ENCODE measurements around the gene SYNE2.
"Not testable (repeated sequence)": the region's sequence is repeated elsewhere in the genome, so short reads cannot be mapped to it uniquely, and the experiment has no call there.

Gene SYNE2

GRCh38 chr14:64147126-64147790 is 294.5 kb downstream of the SYNE2 start:
- H3K4me3 ChIP-seq: no peak overlapping the region
- H3K27me3 ChIP-seq: no peaks in the 10 kb centered on the region
- H3K4me1 ChIP-seq: no peaks in the 10 kb centered on the region
- H3K9ac ChIP-seq: no peak overlapping the region
- TF ChIP-seq Cebpa-rat (IDR thresholded peaks at IDR 0.05): no peak
- H4K20me1 ChIP-seq: no peaks in the 10 kb centered on the region
- peaks cover 8 to 67% (median 39%) of the 10 kb centered on the region in 11 experiments; a peak in 21 of 22 replicates for H3K36me3 ChIP-seq
- H3K27ac ChIP-seq: no peak overlapping the region
- no peak overlapping the region for H3K4me2 ChIP-seq
- H3K9me3 ChIP-seq (replicated peaks in 1 of 11): no peaks in the 10 kb centered on the region

DNA sequence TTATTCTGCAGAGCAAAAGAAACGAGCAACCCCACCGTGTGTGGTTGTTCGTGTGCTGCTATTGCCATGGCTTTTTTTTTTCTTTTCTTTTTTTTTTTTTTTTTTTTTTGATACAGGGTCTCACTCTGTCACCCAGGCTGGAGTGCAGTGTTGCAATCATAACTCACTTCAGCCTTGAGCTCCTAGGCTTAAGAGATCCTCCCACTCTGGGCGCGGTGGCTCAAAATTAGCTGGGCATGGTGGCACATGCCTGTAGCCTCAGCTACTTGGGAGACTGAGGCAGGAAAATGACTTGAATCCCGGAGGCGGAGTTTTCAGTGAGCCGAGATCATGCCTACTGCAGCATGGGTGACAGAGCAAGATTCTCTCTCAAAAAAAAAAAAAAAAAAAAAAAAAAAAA is 297.1 kb downstream of the SYNE2 start:
- no peak for TF ChIP-seq Cebpa-rat (IDR thresholded peaks at IDR 0.05)
- Histone ChIP-seq H4K20me1 (no peaks in the 10 kb centered on the region), H3K4me3 (no peak overlapping the region), H3K4me2 (no peak overlapping the region), H3K9ac (no peak overlapping the region), H3K36me3 (peaks cover 0 to 66% (median 41%) of the 10 kb centered on the region in 11 experiments; a peak in 19 of 22 replicates), H3K4me1 (no peaks in the 10 kb centered on the region), H3K9me3 (replicated peaks in 1 of 11) (no peaks in the 10 kb centered on the region), H3K27me3 (no peaks in the 10 kb centered on the region), H3K27ac (no peak overlapping the region)

DNA sequence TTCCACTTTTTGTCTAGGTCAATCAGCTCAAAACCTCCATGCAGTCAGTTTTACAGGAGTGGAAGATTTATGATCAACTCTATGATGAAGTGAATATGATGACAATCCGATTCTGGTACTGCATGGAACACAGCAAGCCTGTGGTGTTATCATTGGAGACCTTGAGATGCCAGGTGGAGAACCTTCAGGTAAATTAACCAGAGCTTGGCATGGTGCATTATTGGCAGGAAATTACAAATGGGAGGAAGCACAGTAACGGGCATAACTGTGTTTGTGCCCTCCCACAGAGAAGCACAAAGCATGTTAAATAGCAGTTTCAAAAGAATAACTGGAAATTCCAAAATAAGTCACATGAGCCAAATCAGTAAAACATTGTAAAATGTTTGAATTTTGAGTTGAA is 305.8 kb downstream of the SYNE2 start:
- Histone ChIP-seq H3K36me3 (peaks cover 7 to 82% (median 53%) of the 10 kb centered on the region in 11 experiments; a peak in 18 of 22 replicates), H4K20me1 (no peaks in the 10 kb centered on the region), H3K27me3 (no peaks in the 10 kb centered on the region), H3K4me3 (no peak overlapping the region), H3K27ac (no peak overlapping the region), H3K4me1 (no peaks in the 10 kb centered on the region), H3K9ac (no peak overlapping the region), H3K4me2 (no peak overlapping the region), H3K9me3 (replicated peaks in 1 of 11) (peaks cover 0 to 8% (median 5%) of the 10 kb centered on the region in 11 experiments; a peak in 9 of 22 replicates)
- no peak for TF ChIP-seq Cebpa-rat (IDR thresholded peaks at IDR 0.05)

DNA sequence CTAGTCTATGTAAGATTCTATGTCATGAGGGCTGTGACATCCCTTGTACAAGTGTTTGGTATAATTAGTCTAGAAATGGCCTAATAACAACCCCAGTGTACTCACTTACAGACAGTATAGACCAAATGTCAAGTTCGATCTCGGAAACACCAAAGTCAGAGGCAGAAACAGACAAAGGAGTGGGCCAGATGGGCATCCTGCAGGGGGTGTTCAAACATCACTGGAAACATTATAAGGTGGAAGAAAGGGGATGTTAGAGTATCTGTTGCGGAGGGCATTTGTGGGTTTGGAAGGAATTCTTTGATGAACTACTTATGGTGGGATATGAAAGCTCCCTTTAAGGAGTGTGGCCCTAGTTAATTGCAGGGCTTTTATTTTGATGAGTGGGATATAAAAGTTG is 306.8 kb downstream of the SYNE2 start:
- H3K9me3 ChIP-seq (replicated peaks in 1 of 11): peaks cover 0 to 8% (median 5%) of the 10 kb centered on the region in 11 experiments; a peak in 9 of 22 replicates
- TF ChIP-seq Cebpa-rat (IDR thresholded peaks at IDR 0.05): no peak
- H3K4me2 ChIP-seq: no peak overlapping the region
- H3K27me3 ChIP-seq: no peaks in the 10 kb centered on the region
- H3K36me3 ChIP-seq: peaks cover 7 to 77% (median 46%) of the 10 kb centered on the region in 11 experiments; a peak in 18 of 22 replicates
- no peaks in the 10 kb centered on the region for H3K4me1 ChIP-seq
- no peak overlapping the region for H3K9ac ChIP-seq
- H3K4me3 ChIP-seq: no peak overlapping the region
- H3K27ac ChIP-seq: no peak overlapping the region
- no peaks in the 10 kb centered on the region for H4K20me1 ChIP-seq

DNA sequence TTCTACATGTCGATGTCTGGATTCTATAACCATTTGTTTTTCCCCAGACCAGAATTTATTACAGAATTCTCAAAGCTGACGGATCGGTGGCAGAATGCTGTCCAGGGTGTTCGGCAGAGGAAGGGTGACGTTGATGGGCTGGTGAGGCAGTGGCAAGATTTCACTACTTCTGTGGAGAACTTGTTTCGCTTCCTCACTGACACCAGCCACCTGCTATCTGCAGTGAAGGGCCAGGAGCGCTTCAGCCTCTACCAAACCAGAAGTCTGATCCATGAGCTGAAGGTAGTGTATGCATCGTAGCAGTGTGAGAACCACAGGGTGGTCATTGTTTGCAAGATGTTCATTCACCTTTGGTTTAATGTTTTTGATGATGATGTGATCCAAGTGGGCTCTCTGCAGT is 317.4 kb downstream of the SYNE2 start:
- Histone ChIP-seq H3K36me3 (peaks cover 13 to 96% (median 64%) of the 10 kb centered on the region in 11 experiments; a peak in 21 of 22 replicates), H3K4me1 (no peaks in the 10 kb centered on the region), H4K20me1 (no peaks in the 10 kb centered on the region), H3K27me3 (no peaks in the 10 kb centered on the region), H3K9ac (no peak overlapping the region), H3K4me2 (no peak overlapping the region), H3K27ac (no peak overlapping the region), H3K9me3 (replicated peaks in 1 of 11) (no peaks in the 10 kb centered on the region), H3K4me3 (no peak overlapping the region)
- no peak for TF ChIP-seq Cebpa-rat (IDR thresholded peaks at IDR 0.05)

DNA sequence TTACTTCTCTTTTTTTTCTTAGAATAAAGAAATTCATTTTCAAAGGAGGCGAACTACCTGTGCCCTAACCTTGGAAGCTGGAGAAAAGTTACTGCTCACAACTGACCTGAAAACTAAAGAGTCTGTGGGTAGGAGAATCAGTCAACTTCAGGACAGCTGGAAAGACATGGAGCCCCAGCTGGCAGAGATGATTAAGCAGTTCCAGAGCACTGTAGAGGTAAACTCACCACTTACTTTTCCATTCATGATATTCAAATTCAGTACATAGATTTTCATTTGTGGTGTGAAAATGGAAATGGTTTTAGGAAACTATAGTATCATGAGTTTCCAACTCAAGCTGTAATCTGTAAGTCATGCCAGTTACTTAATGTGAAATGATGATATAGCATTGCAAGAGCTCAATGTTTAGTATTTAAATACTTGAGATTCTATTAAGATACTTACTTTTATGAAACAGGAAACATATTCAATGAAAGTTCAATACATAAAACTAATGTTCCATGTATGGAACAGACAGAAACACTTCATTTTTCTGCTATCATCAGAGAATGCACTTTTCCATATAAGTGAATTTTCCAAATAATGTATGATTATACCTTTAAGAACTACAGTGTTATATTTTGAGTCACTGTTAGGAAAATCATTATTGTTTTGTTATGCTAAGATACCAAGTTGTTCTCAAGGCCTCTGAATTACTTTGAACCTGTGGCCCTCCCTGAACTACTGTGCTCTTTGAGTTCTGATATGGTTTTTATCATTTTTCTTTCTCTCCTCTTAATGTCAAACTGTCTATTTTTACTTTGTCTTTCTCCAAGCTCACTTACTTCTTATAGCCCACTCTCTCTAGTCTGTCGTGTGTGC is 322.3 kb downstream of the SYNE2 start:
- no peak overlapping the region for H3K9ac ChIP-seq
- no peaks in the 10 kb centered on the region for H4K20me1 ChIP-seq

GRCh38 chr14:64176330-64176729 is 323.5 kb downstream of the SYNE2 start:
- H3K9ac ChIP-seq: no peak overlapping the region
- H3K9me3 ChIP-seq (replicated peaks in 1 of 11): no peaks in the 10 kb centered on the region
- H3K27ac ChIP-seq: no peak overlapping the region
- no peak overlapping the region for H3K4me2 ChIP-seq
- no peak for TF ChIP-seq Cebpa-rat (IDR thresholded peaks at IDR 0.05)
- H4K20me1 ChIP-seq: no peaks in the 10 kb centered on the region
- no peak overlapping the region for H3K4me3 ChIP-seq
- H3K27me3 ChIP-seq: no peaks in the 10 kb centered on the region
- no peaks in the 10 kb centered on the region for H3K4me1 ChIP-seq
- peaks cover under 1 to 86% (median 37%) of the 10 kb centered on the region in 11 experiments; a peak in 17 of 22 replicates for H3K36me3 ChIP-seq

More for the DNA sequence above, 322.3 kb downstream of the SYNE2 start:
- no peaks in the 10 kb centered on the region for H3K27me3 ChIP-seq
- no peaks in the 10 kb centered on the region for H3K9me3 ChIP-seq (replicated peaks in 1 of 11)
- no peaks in the 10 kb centered on the region for H3K4me1 ChIP-seq
- no peak for TF ChIP-seq Cebpa-rat (IDR thresholded peaks at IDR 0.05)
- H3K27ac ChIP-seq: no peak overlapping the region
- H3K4me2 ChIP-seq: no peak overlapping the region
- H3K36me3 ChIP-seq: peaks cover 4 to 86% (median 46%) of the 10 kb centered on the region in 11 experiments; a peak in 18 of 22 replicates
- no peak overlapping the region for H3K4me3 ChIP-seq

DNA sequence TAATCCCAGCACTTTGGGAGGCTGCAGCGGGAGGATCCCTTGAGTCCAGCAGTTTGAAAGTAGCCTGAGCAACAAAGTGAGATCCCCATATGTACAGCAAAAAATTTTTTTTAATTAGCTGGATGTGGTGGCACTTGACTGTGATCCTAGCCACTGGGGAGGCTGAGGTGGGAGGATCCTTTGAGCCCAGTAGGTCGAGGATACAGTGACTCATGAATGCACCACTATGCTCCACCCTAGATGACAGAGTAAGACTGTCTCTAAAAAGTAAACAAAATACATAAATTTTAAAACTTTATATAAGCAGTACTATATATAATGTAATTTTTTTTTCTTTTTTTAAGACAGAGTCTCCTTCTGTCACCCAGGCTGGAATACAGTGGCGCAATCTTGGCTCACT is 326.0 kb downstream of the SYNE2 start:
- Histone ChIP-seq H3K4me1 (no peaks in the 10 kb centered on the region), H3K4me2 (no peak overlapping the region), H4K20me1 (no peaks in the 10 kb centered on the region), H3K9me3 (replicated peaks in 1 of 11) (peaks cover 5 to 11% (median 9%) of the 10 kb centered on the region in 11 experiments; a peak in 16 of 22 replicates), H3K27me3 (no peaks in the 10 kb centered on the region), H3K36me3 (peaks cover 4 to 66% (median 33%) of the 10 kb centered on the region in 11 experiments; a peak in 16 of 22 replicates), H3K27ac (no peak overlapping the region), H3K4me3 (no peak overlapping the region), H3K9ac (no peak overlapping the region)
- no peak for TF ChIP-seq Cebpa-rat (IDR thresholded peaks at IDR 0.05)

GRCh38 chr14:64182908-64183307 is 330.1 kb downstream of the SYNE2 start:
- H3K4me3 ChIP-seq, H3K27me3 ChIP-seq, H3K9ac ChIP-seq, H3K4me2 ChIP-seq, H4K20me1 ChIP-seq, H3K4me1 ChIP-seq, H3K27ac ChIP-seq: not testable (repeated sequence)
- peaks cover 4 to 62% (median 37%) of the 10 kb centered on the region in 11 experiments; a peak in 19 of 22 replicates for H3K36me3 ChIP-seq
- peaks cover 5 to 23% (median 13%) of the 10 kb centered on the region in 11 experiments; a peak in 18 of 22 replicates for H3K9me3 ChIP-seq (replicated peaks in 1 of 11)
